B cell (primary cell): ENCODE data around the gene NETO2. TPM values are rescaled to one million over a fixed set of nuclear protein-coding genes. Genes with fewer than 3 reads are reported as not detected.

Experiments used
- ATAC-seq: fragments of 200-7000 bp; cut with Tn5 transposase; one replicate; pipeline ENCODE4 v1.10.0; 2021; ENCODE audit warnings: low read depth, mild to moderate bottlenecking, moderate number of reproducible peaks, moderate library complexity
- CTCF ChIA-PET: fragments of 350-600 bp; sonication (Branson Sonifier 250); formaldehyde crosslinking; loops from one replicate; lab custom pipeline; 2021; ENCODE audit warnings: antibody characterized with exemption, inconsistent platforms; lab: Charles Lee
- POLR2A ChIA-PET: fragments of 350-600 bp; sonication (Branson Sonifier 250); formaldehyde crosslinking; loops from one replicate; lab custom pipeline; 2021; ENCODE audit warnings: antibody characterized with exemption; lab: Charles Lee
- DNase-seq: peaks from one replicate; pipeline ENCODE4 v3.0.0; 2013
- H2AFZ ChIP-seq: 2 replicates; pipeline ENCODE4 v1.6.1; 2012; ENCODE audit warnings: mild to moderate bottlenecking, low read depth, low read length; ENCODE audit not compliant: insufficient read depth, poor library complexity, severe bottlenecking
- H3K27ac ChIP-seq, 2 donors: 1 replicate in 1 of 2; 2 replicates in 1 of 2; pipeline ENCODE4 v1.5.1; 2012 to 2013; ENCODE audit warnings: low read length in 2 of 2, mild to moderate bottlenecking in 2 of 2, moderate library complexity in 1 of 2
- H3K27me3 ChIP-seq, 4 experiments: fragments of 200-600 bp in 1 of 4; sonication (generic) in 1 of 4; replicated peaks in 1 of 4; 1 replicate in 2 of 4; 2 replicates in 2 of 4; pipeline versions ENCODE4 v1.6.1 to v1.7.0; 2013 to 2016; ENCODE audit warnings: low read length in 3 of 4, mild to moderate bottlenecking in 2 of 4, mixed read lengths in 1 of 4, moderate library complexity in 1 of 4; ENCODE audit not compliant: insufficient read depth in 4 of 4, control insufficient read depth in 3 of 4; ENCODE audit errors: control extremely low read depth in 1 of 4
- H3K36me3 ChIP-seq, 2 experiments: replicated peaks in 1 of 2; 1 replicate in 1 of 2; 2 replicates in 1 of 2; pipeline versions ENCODE4 v1.6.1 to v1.7.1; 2013; ENCODE audit warnings: low read length in 1 of 2; ENCODE audit not compliant: insufficient read depth in 2 of 2, control insufficient read depth in 1 of 2; ENCODE audit errors: control extremely low read depth in 1 of 2, extremely low read depth in 1 of 2
- H3K4me1 ChIP-seq, 2 donors: fragments of 200-600 bp in 1 of 2; sonication (generic) in 1 of 2; 1 replicate in 1 of 2; 2 replicates in 1 of 2; pipeline versions ENCODE4 v1.5.1 to v1.6.1; 2013 to 2017; ENCODE audit warnings: low read length in 2 of 2; ENCODE audit not compliant: control insufficient read depth in 2 of 2, insufficient read depth in 2 of 2
- H3K4me2 ChIP-seq: replicated peaks from 2 replicates; pipeline ENCODE3; 2012; ENCODE audit warnings: mild to moderate bottlenecking, low read depth, low read length; ENCODE audit not compliant: poor library complexity, severe bottlenecking
- H3K4me3 ChIP-seq, 5 experiments: fragments of 200-600 bp in 1 of 5; sonication (generic) in 1 of 5; 1 replicate in 3 of 5; 2 replicates in 2 of 5; pipeline versions ENCODE4 v1.5.1 to v1.7.0; 2011 to 2016; ENCODE audit warnings: low read length in 4 of 5, mild to moderate bottlenecking in 4 of 5, low read depth in 2 of 5, control low read depth in 1 of 5, moderate library complexity in 1 of 5; ENCODE audit not compliant: insufficient read depth in 1 of 5; ENCODE audit errors: control extremely low read depth in 1 of 5, extremely low read depth in 1 of 5
- H3K79me2 ChIP-seq: fragments of 200-600 bp; sonication (generic); one replicate; pipeline ENCODE4 v1.6.0; 2016; ENCODE audit warnings: low read length; ENCODE audit not compliant: control insufficient read depth, insufficient read depth
- H3K9ac ChIP-seq: fragments of 200-600 bp; sonication (generic); 2 replicates; pipeline ENCODE4 v1.6.1; 2017; ENCODE audit warnings: mild to moderate bottlenecking, low read length, moderate library complexity
- H3K9me3 ChIP-seq, 3 donors: one replicate each; pipeline versions ENCODE4 v1.6.1 to v1.7.1; 2013; ENCODE audit warnings: low read length in 2 of 3; ENCODE audit not compliant: control insufficient read depth in 2 of 3, insufficient read depth in 1 of 3; ENCODE audit errors: control extremely low read depth in 1 of 3
- H4K20me1 ChIP-seq: 2 replicates; pipeline ENCODE4 v1.6.0; 2012; ENCODE audit warnings: mild to moderate bottlenecking, low read length; ENCODE audit not compliant: insufficient read depth, control insufficient read depth, poor library complexity, severe bottlenecking
- H3K27ac Mint-ChIP-seq: one replicate; pipeline ENCODE4 v1.8.0; 2021; ENCODE audit warnings: mixed read lengths
- H3K27me3 Mint-ChIP-seq: one replicate; pipeline ENCODE4 v1.8.0; 2021; ENCODE audit warnings: mixed read lengths
- H3K4me1 Mint-ChIP-seq: one replicate; pipeline ENCODE4 v1.8.0; 2021; ENCODE audit warnings: mixed read lengths
- H3K4me3 Mint-ChIP-seq: one replicate; pipeline ENCODE4 v1.8.0; 2021; ENCODE audit warnings: mixed read lengths
- H3K9me3 Mint-ChIP-seq: one replicate; pipeline ENCODE4 v1.8.0; 2022; ENCODE audit warnings: mixed read lengths; ENCODE audit not compliant: insufficient read depth
- EZH2 ChIP-seq: IDR thresholded peaks from 2 replicates; pipeline ENCODE4 v1.6.1; 2012; ENCODE audit warnings: borderline replicate concordance, low read depth, mild to moderate bottlenecking, moderate library complexity, low read length; ENCODE audit not compliant: insufficient read depth, poor library complexity, severe bottlenecking
- WGBS: methylation state at CpG from one replicate; pipeline ENCODE4 v1.1.5; 2013; ENCODE audit warnings: missing lambda C conversion rate; ENCODE audit not compliant: insufficient coverage; 5-methylcytosine and 5-hydroxymethylcytosine counted together
- intact Hi-C: fragments of 100-400 bp; cut with micrococcal nuclease; formaldehyde crosslinking; loops from one replicate; pipeline ENCODE4 v1.10.0; 2022
- polyA plus RNA-seq: library from polyadenylated mRNA; depleted of rRNA; stranded (reverse); fragments of >200 nt; gene quantifications from 2 replicates; pipeline ENCODE4 v1.2.3, GENCODE V29; 2012
- total RNA-seq, 2 donors: library from RNA; stranded (reverse); fragments of 120-200 nt in 1 of 2; gene quantifications; 1 replicate in 1 of 2; 2 replicates in 1 of 2; pipeline versions ENCODE4 v1.2.3 to v1.2.4, GENCODE V29; 2013 to 2022
- TF ChIP-seq, protein P1 (sequence below): fragments of 200-600 bp; IDR thresholded peaks from one replicate; pipeline ENCODE4 v1.8.0; 2022; ENCODE audit warnings: antibody characterized with exemption, mild to moderate bottlenecking

NETO2 gene
- total and polyA plus RNA-seq, 2 donors (not counting 1 experiment from before 2014, with no cell fraction given) = 1.9 to 4.2 TPM

GRCh38 chr16:47180073-47180472 is 36.3 kb upstream of the NETO2 start:
- H3K4me3 Mint-ChIP-seq = no peak overlapping the region
- no peak overlapping the region for H3K9ac ChIP-seq
- H3K4me3 ChIP-seq = no peak overlapping the region
- H2AFZ ChIP-seq = no peak overlapping the region
- peaks cover 0 to 5% (median 0%) of the 10 kb centered on the region in 3 donors for H3K9me3 ChIP-seq
- no peaks in the 10 kb centered on the region for H3K4me1 ChIP-seq
- no peaks in the 10 kb centered on the region for H3K27me3 ChIP-seq
- H3K36me3 ChIP-seq = no peaks in the 10 kb centered on the region
- DNase-seq = no peak
- 97% methylated on average over 5 of the region's 8 CpGs for WGBS
- intact Hi-C loops = no loop called here
- no peak overlapping the region for H3K27ac Mint-ChIP-seq
- no peak overlapping the region for H3K4me2 ChIP-seq
- H3K79me2 ChIP-seq = no peaks in the 10 kb centered on the region
- ChIA-PET CTCF (interaction anchor here (0.6 kb wide), 1 partner anchor 629 kb away, joined by 4 read pairs; no protein-coding TSS in a partner anchor), POLR2A (no interaction called here)
- H3K27me3 Mint-ChIP-seq = no peaks in the 10 kb centered on the region
- no peaks in the 10 kb centered on the region for H3K4me1 Mint-ChIP-seq
- no peaks in the 10 kb centered on the region for H3K9me3 Mint-ChIP-seq
- no peak overlapping the region for H3K27ac ChIP-seq
- no peaks in the 10 kb centered on the region for H4K20me1 ChIP-seq
- TF ChIP-seq EZH2 = no peak
- TF ChIP-seq, protein P1, sequence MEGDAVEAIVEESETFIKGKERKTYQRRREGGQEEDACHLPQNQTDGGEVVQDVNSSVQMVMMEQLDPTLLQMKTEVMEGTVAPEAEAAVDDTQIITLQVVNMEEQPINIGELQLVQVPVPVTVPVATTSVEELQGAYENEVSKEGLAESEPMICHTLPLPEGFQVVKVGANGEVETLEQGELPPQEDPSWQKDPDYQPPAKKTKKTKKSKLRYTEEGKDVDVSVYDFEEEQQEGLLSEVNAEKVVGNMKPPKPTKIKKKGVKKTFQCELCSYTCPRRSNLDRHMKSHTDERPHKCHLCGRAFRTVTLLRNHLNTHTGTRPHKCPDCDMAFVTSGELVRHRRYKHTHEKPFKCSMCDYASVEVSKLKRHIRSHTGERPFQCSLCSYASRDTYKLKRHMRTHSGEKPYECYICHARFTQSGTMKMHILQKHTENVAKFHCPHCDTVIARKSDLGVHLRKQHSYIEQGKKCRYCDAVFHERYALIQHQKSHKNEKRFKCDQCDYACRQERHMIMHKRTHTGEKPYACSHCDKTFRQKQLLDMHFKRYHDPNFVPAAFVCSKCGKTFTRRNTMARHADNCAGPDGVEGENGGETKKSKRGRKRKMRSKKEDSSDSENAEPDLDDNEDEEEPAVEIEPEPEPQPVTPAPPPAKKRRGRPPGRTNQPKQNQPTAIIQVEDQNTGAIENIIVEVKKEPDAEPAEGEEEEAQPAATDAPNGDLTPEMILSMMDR = no peak
- ATAC-seq = no peak

DNA sequence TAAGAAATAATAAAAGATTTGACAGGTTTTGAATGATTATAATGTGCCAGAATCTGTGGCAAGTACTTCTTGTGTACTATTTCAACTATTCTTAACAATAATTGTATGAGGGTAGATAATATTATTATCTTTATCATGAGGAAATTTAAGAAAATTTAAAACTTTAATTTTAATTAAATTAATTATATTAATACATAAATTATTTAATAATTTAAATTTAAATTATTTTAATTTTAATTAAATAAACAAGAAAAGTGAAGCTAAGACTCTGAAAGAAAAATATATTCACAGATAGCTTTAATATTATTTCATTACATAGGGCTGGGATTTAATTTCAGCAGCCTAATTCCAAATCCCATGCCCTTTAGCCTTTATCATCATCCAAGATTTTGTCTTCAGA is 31.4 kb upstream of the NETO2 start:
- no peak for DNase-seq
- no peak for TF ChIP-seq EZH2
- TF ChIP-seq, protein P1 = no peak
- Histone ChIP-seq H3K9me3 (no peaks in the 10 kb centered on the region), H3K4me3 (no peak overlapping the region), H3K9ac (no peak overlapping the region), H3K27ac (no peak overlapping the region), H3K79me2 (no peaks in the 10 kb centered on the region), H3K4me2 (no peak overlapping the region), H3K4me1 (no peaks in the 10 kb centered on the region), H3K27me3 (no peaks in the 10 kb centered on the region), H2AFZ (no peak overlapping the region), H4K20me1 (no peaks in the 10 kb centered on the region), H3K36me3 (peaks cover 0 to 3% of the 10 kb centered on the region in 2 experiments)
- Mint-ChIP-seq H3K9me3 (no peaks in the 10 kb centered on the region), H3K27me3 (no peaks in the 10 kb centered on the region), H3K4me1 (no peaks in the 10 kb centered on the region), H3K4me3 (no peak overlapping the region), H3K27ac (no peak overlapping the region)
- ATAC-seq = no peak
- ChIA-PET POLR2A (no interaction called here), CTCF (no interaction called here)
- intact Hi-C loops = no loop called here
